NCI-H1105 (cell line): ENCODE results near the gene BUB1B.

ENCODE experiments used
- DNase-seq: peaks from one replicate; lab custom pipeline; 2025; lab: John Stamatoyannopoulos, UW

BUB1B gene

GRCh38 chr15:40252438-40253166 lies 91.7 kb downstream of the BUB1B start:
- peak; percentile 64 for DNase-seq

GRCh38 chr15:40253167-40253790 lies 92.4 kb downstream of the BUB1B start:
- no peak for DNase-seq

GRCh38 chr15:40254452-40254851 lies 93.6 kb downstream of the BUB1B start:
- DNase-seq, result no peak

GRCh38 chr15:40255033-40255432 lies 94.2 kb downstream of the BUB1B start:
- DNase-seq, result no peak

- DNase-seq, result no peak
Observed at GRCh38 chr15:40256638-40257235, 95.9 kb downstream of the BUB1B start.

DNA sequence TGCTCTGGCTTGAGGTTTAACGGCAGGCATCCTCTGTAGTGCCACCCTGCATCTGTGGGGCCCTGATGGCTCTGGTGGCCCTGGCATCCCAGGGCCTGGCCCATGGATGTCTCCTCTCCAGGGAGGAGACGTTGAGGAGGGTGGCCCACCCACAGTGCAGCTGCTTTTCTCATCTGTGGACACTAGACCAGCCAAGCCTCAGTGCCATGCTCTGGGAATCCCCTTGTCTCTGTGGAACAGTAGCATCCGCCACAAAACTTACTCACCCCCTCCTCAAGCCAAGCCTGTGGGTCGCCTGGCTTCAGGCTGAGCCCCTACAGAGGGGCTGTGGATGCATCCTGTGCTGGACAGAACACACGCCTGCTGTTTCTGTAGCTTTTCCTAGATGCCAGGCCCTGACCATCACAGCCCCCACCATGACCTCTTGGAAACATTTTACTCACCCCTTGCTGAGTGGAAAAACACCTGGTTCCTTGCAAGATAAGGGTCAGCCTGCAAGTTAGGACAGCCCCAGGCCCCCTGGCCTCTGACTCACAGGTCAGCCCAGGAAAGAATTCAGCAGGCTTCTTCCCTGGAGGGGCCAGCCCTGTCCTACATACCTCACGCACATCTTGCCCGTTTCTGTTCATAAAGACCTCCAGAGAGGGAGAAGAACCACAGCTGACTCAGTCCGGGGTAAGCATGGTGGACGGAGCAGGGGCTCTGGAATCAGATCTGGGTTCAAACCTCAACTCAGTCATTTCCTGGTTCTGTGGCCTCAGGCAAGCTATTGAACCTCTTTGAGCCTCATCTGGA lies 97.0 kb downstream of the BUB1B start:
- DNase-seq, result no peak

- no peak for DNase-seq
Observed at GRCh38 chr15:40258544-40258943, 97.7 kb downstream of the BUB1B start.

DNA sequence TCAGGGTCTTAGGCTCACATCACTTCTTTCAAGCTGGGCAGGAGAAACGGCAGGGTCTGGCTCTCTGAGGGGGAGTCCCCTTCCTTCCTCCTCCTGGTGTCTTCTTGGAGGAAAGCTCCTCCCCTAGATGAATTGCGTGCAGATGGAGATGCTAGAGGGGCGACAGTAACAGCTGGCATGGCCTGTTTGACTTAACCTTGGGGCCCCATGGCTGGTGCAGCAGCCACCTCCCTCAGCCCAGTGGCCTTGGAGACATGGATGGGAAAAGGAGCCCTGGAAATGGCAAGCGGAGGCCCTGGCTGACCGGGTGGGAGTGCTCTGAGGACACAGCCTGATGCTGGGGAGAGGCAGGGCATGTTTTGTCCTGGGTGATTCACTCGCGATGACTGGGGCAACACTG lies 98.2 kb downstream of the BUB1B start:
- DNase-seq, result no peak

GRCh38 chr15:40263024-40263754 lies 102.3 kb downstream of the BUB1B start:
- DNase-seq, result no peak

DNA sequence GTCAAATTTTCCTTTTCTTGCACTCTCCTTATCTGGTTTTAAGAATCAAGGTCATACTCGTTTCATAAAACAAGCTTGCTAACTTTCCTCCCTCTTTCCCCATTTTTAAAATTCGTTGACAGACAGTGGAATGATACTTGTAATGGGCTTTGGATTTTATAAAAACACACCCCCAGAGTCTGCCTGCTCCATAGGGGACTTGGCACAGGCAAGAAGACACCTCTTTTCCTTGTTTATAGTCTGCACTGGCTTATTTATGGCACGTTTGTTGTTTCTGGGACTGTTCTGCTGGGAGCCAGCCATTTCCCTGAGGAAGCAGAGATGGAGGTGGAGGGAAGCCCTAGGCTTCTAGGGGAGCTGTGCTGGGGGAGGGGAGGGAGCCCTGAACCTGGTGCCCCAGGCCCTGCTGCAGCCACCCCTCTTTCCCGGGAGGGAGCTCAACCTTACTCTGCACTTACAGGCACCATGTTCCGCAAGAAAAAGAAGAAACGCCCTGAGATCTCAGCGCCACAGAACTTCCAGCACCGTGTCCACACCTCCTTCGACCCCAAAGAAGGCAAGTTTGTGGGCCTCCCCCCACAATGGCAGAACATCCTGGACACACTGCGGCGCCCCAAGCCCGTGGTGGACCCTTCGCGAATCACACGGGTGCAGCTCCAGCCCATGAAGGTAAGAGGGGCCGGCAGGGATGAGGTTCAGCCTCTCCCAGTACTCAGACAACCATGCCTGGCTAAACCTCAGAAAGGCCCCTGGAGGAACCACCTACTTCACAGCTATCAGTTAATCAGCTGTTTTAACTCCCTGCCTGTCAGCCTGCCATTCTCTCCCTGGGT lies 103.7 kb downstream of the BUB1B start:
- DNase-seq, result no peak

DNA sequence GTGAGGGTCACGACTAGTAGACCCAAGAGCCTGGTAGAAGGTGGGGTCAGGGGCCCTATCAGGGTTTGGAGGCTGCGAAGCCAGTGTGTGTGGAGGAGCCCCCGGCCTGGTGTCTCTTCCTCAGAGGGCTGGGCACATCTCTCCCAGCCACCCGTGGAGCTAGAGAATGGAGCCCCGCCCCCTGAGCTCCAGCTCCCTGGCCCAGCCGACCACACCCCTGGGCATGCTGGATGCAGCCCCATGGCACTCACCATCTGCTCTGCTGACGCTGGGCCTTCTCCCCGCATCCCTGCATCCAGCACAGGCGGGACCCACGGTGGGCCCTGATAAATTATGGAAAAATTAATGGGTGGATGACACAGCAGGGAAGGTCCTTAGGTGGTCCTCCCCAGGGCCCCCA lies 104.5 kb downstream of the BUB1B start:
- DNase-seq, result no peak

GRCh38 chr15:40265875-40266274 lies 105.0 kb downstream of the BUB1B start:
- DNase-seq, result no peak

DNA sequence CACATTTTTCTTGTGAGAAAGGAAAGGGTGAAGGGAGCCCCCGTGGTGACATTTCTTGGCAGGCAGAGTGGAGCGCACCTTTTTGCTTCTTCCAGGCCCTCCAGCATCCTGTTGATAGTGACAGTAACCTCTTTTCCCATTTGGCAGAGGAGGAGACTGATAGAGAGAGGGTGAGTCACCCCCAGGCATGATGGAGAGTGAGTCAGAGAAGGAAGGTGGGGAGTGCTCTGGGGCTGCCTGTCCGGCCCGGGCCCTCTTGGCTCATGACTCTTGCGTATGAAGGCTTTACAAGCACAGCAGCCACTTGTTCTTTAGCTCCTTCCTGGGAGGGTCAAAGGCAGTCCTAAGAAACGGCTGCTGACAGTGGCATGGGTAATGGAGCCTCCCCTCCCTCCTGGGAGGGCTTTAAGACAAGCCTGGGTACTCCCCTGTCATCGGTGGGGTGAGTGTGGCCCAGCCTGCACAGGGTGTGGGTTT lies 106.0 kb downstream of the BUB1B start:
- no peak for DNase-seq

GRCh38 chr15:40267670-40268069 lies 106.8 kb downstream of the BUB1B start:
- no peak for DNase-seq

DNA sequence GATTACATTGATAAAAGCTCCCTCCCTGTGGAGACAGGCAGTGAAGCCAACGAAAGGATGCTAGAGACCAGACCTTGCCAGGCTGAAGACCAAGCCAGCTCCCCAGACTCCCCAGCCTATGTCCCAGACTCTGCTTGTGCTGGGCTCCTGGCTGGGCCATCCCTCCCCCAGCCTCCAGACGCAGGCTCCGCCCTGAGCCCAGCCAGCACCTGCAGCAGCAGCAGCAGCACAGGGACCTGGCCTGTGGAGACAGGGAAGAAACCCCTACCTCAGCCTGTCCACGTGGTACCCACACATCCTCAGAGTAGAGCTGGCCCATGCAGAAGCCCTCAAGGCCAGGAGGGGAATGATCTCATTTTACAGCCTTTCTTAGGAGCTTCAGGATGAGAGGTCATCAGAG lies 108.7 kb downstream of the BUB1B start:
- DNase-seq, result no peak

- DNase-seq, result no peak
Observed at GRCh38 chr15:40270246-40270995, 109.6 kb downstream of the BUB1B start.
